Activated CD8-positive, alpha-beta T cell treated with anti-CD3 and anti-CD28 coated beads for 36 hours (primary cell): ENCODE results near the gene CHST10. TPM values are rescaled to one million over a fixed set of nuclear protein-coding genes. Genes with fewer than 3 reads are reported as not detected.

ENCODE experiments used
- ATAC-seq: fragments of 200-7000 bp; cut with Tn5 transposase; one replicate; pipeline ENCODE4 v1.10.0; 2021; ENCODE audit warnings: mild to moderate bottlenecking, moderate library complexity
- CTCF ChIA-PET: fragments of 350-600 bp; sonication (Branson Sonifier 250); formaldehyde crosslinking; loops from one replicate; lab custom pipeline; 2021; ENCODE audit warnings: antibody characterized with exemption; lab: Charles Lee
- POLR2A ChIA-PET: fragments of 350-600 bp; sonication (Branson Sonifier 250); formaldehyde crosslinking; loops from one replicate; lab custom pipeline; 2021; ENCODE audit warnings: antibody characterized with exemption; lab: Charles Lee
- DNase-seq: peaks from one replicate; pipeline ENCODE4 v3.0.0-alpha.2; 2020
- H3K27ac Mint-ChIP-seq: one replicate; pipeline ENCODE4 v1.8.0; 2021; ENCODE audit warnings: mild to moderate bottlenecking, mixed read lengths
- H3K27me3 Mint-ChIP-seq: one replicate; pipeline ENCODE4 v1.8.0; 2021; ENCODE audit warnings: mixed read lengths
- H3K36me3 Mint-ChIP-seq: one replicate; pipeline ENCODE4 v1.8.0; 2021; ENCODE audit warnings: low read depth, mixed read lengths
- H3K4me1 Mint-ChIP-seq: one replicate; pipeline ENCODE4 v1.8.0; 2021; ENCODE audit warnings: low read depth, mixed read lengths
- H3K4me3 Mint-ChIP-seq: one replicate; pipeline ENCODE4 v1.8.0; 2021; ENCODE audit warnings: mild to moderate bottlenecking, moderate library complexity, mixed read lengths
- H3K9me3 Mint-ChIP-seq: one replicate; pipeline ENCODE4 v1.8.0; 2021; ENCODE audit warnings: mixed read lengths
- CTCF ChIP-seq: fragments of 200-600 bp; IDR thresholded peaks from one replicate; pipeline ENCODE4 v1.8.0; 2022; ENCODE audit warnings: antibody characterized with exemption, mild to moderate bottlenecking
- intact Hi-C: fragments of 100-400 bp; cut with micrococcal nuclease; formaldehyde crosslinking; loops from one replicate; pipeline ENCODE4 v1.10.0; 2022
- total RNA-seq, 2 experiments: library from RNA; stranded (reverse); gene quantifications; one replicate each; pipeline ENCODE4 v1.2.3, GENCODE V29; 2021

CHST10 gene
- total RNA-seq, 2 experiments from 2014 or later = 9.5 to 10.5 TPM

GRCh38 chr2:100397976-100398375, 19.5 kb downstream of the CHST10 start:
- ChIA-PET CTCF (no interaction called here), POLR2A (no interaction called here)
- TF ChIP-seq CTCF = no peak

GRCh38 chr2:100397118-100397860, 20.2 kb downstream of the CHST10 start:
- ChIA-PET POLR2A (no interaction called here), CTCF (no interaction called here)
- Mint-ChIP-seq H3K4me1 (no peaks in the 10 kb centered on the region), H3K4me3 (no peak overlapping the region), H3K27me3 (no peaks in the 10 kb centered on the region), H3K27ac (no peak overlapping the region), H3K9me3 (no peaks in the 10 kb centered on the region), H3K36me3 (peaks cover 9% of the 10 kb centered on the region)
- ATAC-seq = no peak
- DNase-seq = no peak
- TF ChIP-seq CTCF = no peak
- intact Hi-C loops = no loop called here

More at GRCh38 chr2:100397976-100398375, 19.5 kb downstream of the CHST10 start:
- ATAC-seq (no peak), DNase-seq (no peak)
- intact Hi-C loops = no loop called here
- Mint-ChIP-seq H3K9me3 (no peaks in the 10 kb centered on the region), H3K27me3 (no peaks in the 10 kb centered on the region), H3K4me3 (no peak overlapping the region), H3K4me1 (no peaks in the 10 kb centered on the region), H3K36me3 (peaks cover 9% of the 10 kb centered on the region), H3K27ac (no peak overlapping the region)

GRCh38 chr2:100396483-100396882, 21.0 kb downstream of the CHST10 start:
- DNase-seq (no peak), ATAC-seq (no peak)
- H3K4me1 Mint-ChIP-seq = no peaks in the 10 kb centered on the region
- no peaks in the 10 kb centered on the region for H3K27me3 Mint-ChIP-seq
- POLR2A ChIA-PET = no interaction called here
- CTCF ChIA-PET = interaction anchor here (2.0 kb wide), 1 partner anchor 15 kb away, joined by 7 read pairs; no protein-coding TSS in a partner anchor
- no peaks in the 10 kb centered on the region for H3K9me3 Mint-ChIP-seq
- no peak for TF ChIP-seq CTCF
- intact Hi-C loops = no loop called here
- no peak overlapping the region for H3K4me3 Mint-ChIP-seq
- H3K36me3 Mint-ChIP-seq = peaks cover 9% of the 10 kb centered on the region
- H3K27ac Mint-ChIP-seq = no peak overlapping the region

- no peak overlapping the region for H3K4me3 Mint-ChIP-seq
- no peaks in the 10 kb centered on the region for H3K4me1 Mint-ChIP-seq
- peaks cover 9% of the 10 kb centered on the region for H3K36me3 Mint-ChIP-seq
- ChIA-PET CTCF (interaction anchor here (2.0 kb wide), 1 partner anchor 14 kb away, joined by 7 read pairs; no protein-coding TSS in a partner anchor), POLR2A (no interaction called here)
- intact Hi-C loops = no loop called here
- no peak for TF ChIP-seq CTCF
- no peaks in the 10 kb centered on the region for H3K9me3 Mint-ChIP-seq
- no peak for DNase-seq
- H3K27me3 Mint-ChIP-seq = no peaks in the 10 kb centered on the region
- no peak for ATAC-seq
- H3K27ac Mint-ChIP-seq = no peak overlapping the region
Observed at GRCh38 chr2:100395532-100396350, 21.7 kb downstream of the CHST10 start.
